ENCODE measurements around the gene KRTAP10-11.
"Not testable (repeated sequence)": the region's sequence is repeated elsewhere in the genome, so short reads cannot be mapped to it uniquely, and the experiment has no call there.

KRTAP10-11 gene

GRCh38 chr21:44671911-44672310 lies 25.7 kb downstream of the KRTAP10-11 start:
- peaks cover 1% of the 10 kb centered on the region for H3K27me3 ChIP-seq (ENCODE audit: insufficient read depth, low read length)
- peaks cover 8% of the 10 kb centered on the region for H3K9me3 ChIP-seq (ENCODE audit: low read length)
- H3K4me3 ChIP-seq (ENCODE audit: low read length) = no peak overlapping the region
- no peaks in the 10 kb centered on the region for H3K4me1 ChIP-seq (ENCODE audit: insufficient read depth, low read length)
- H3K36me3 ChIP-seq (ENCODE audit: insufficient read depth, low read length) = no peaks in the 10 kb centered on the region
- no peak overlapping the region for H2AFZ ChIP-seq (ENCODE audit: low read depth, low read length)

- Histone ChIP-seq H3K9me3 (ENCODE audit: low read length) (no peaks in the 10 kb centered on the region), H3K27me3 (ENCODE audit: insufficient read depth, low read length) (peaks cover 8% of the 10 kb centered on the region), H3K4me1 (ENCODE audit: insufficient read depth, low read length) (no peaks in the 10 kb centered on the region)
Observed at GRCh38 chr21:44677881-44678280, 31.7 kb downstream of the KRTAP10-11 start.

GRCh38 chr21:44681152-44681551 lies 34.9 kb downstream of the KRTAP10-11 start:
- Histone ChIP-seq H2AFZ (ENCODE audit: low read depth, low read length) (no peak overlapping the region), H3K27me3 (ENCODE audit: insufficient read depth, low read length) (peaks cover 10% of the 10 kb centered on the region), H3K4me3 (ENCODE audit: low read length) (no peak overlapping the region), H3K36me3 (ENCODE audit: insufficient read depth, low read length) (no peaks in the 10 kb centered on the region), H3K9me3 (ENCODE audit: low read length) (peaks cover 2% of the 10 kb centered on the region), H3K4me1 (ENCODE audit: insufficient read depth, low read length) (peaks cover 1% of the 10 kb centered on the region)

More at GRCh38 chr21:44677881-44678280, 31.7 kb downstream of the KRTAP10-11 start:
- H3K4me3 ChIP-seq (ENCODE audit: low read length) = no peak overlapping the region
- H2AFZ ChIP-seq (ENCODE audit: low read depth, low read length) = no peak overlapping the region
- no peaks in the 10 kb centered on the region for H3K36me3 ChIP-seq (ENCODE audit: insufficient read depth, low read length)

GRCh38 chr21:44681861-44682579 lies 35.8 kb downstream of the KRTAP10-11 start, which contains the start of gene KRTAP12-1:
Gene KRTAP12-1, minus strand, starts transcription at chr21:44682163. Its CDS starts 40 bp downstream, at chr21:44682123.
- Histone ChIP-seq H2AFZ (ENCODE audit: low read depth, low read length) (no peak within 1 kb of the TSS), H3K9me3 (ENCODE audit: low read length) (peaks cover 2% of the 10 kb centered on the region), H3K4me1 (ENCODE audit: insufficient read depth, low read length) (peaks cover 8% of the 10 kb centered on the region), H3K4me3 (ENCODE audit: low read length) (no peak within 1 kb of the TSS), H3K27me3 (ENCODE audit: insufficient read depth, low read length) (peaks cover 8% of the 10 kb centered on the region), H3K36me3 (ENCODE audit: insufficient read depth, low read length) (no peaks in the 10 kb centered on the region)

GRCh38 chr21:44682580-44683151 lies 36.5 kb downstream of the KRTAP10-11 start:
- Histone ChIP-seq H3K4me3 (ENCODE audit: low read length) (no peak overlapping the region), H3K9me3 (ENCODE audit: low read length) (peaks cover 2% of the 10 kb centered on the region), H3K36me3 (ENCODE audit: insufficient read depth, low read length) (no peaks in the 10 kb centered on the region), H2AFZ (ENCODE audit: low read depth, low read length) (no peak overlapping the region), H3K4me1 (ENCODE audit: insufficient read depth, low read length) (peaks cover 8% of the 10 kb centered on the region), H3K27me3 (ENCODE audit: insufficient read depth, low read length) (peaks cover 7% of the 10 kb centered on the region)

GRCh38 chr21:44684077-44684476 lies 37.9 kb downstream of the KRTAP10-11 start:
- H3K9me3 ChIP-seq (ENCODE audit: low read length) = peaks cover 2% of the 10 kb centered on the region
- no peak overlapping the region for H3K4me3 ChIP-seq (ENCODE audit: low read length)
- H3K36me3 ChIP-seq (ENCODE audit: insufficient read depth, low read length) = no peaks in the 10 kb centered on the region
- H3K27me3 ChIP-seq (ENCODE audit: insufficient read depth, low read length) = peaks cover 8% of the 10 kb centered on the region
- H2AFZ ChIP-seq (ENCODE audit: low read depth, low read length) = no peak overlapping the region
- peaks cover 8% of the 10 kb centered on the region for H3K4me1 ChIP-seq (ENCODE audit: insufficient read depth, low read length)

- H3K36me3 ChIP-seq (ENCODE audit: insufficient read depth, low read length) = no peaks in the 10 kb centered on the region
- peaks cover 2% of the 10 kb centered on the region for H3K9me3 ChIP-seq (ENCODE audit: low read length)
- H3K4me1 ChIP-seq (ENCODE audit: insufficient read depth, low read length) = peaks cover 8% of the 10 kb centered on the region
- peaks cover 8% of the 10 kb centered on the region for H3K27me3 ChIP-seq (ENCODE audit: insufficient read depth, low read length)
- H3K4me3 ChIP-seq (ENCODE audit: low read length) = no peak overlapping the region
- no peak overlapping the region for H2AFZ ChIP-seq (ENCODE audit: low read depth, low read length)
Observed at GRCh38 chr21:44684483-44684882, 38.3 kb downstream of the KRTAP10-11 start.

- H3K4me1 ChIP-seq (ENCODE audit: insufficient read depth, low read length); H2AFZ ChIP-seq (ENCODE audit: low read depth, low read length); H3K9me3 ChIP-seq (ENCODE audit: low read length); H3K4me3 ChIP-seq (ENCODE audit: low read length); H3K36me3 ChIP-seq (ENCODE audit: insufficient read depth, low read length): not testable (repeated sequence)
- H3K27me3 ChIP-seq (ENCODE audit: insufficient read depth, low read length) = peaks cover 11% of the 10 kb centered on the region
Observed at GRCh38 chr21:44685050-44685449, 38.8 kb downstream of the KRTAP10-11 start.

GRCh38 chr21:44686000-44686781 lies 40.0 kb downstream of the KRTAP10-11 start:
- no peaks in the 10 kb centered on the region for H3K36me3 ChIP-seq (ENCODE audit: insufficient read depth, low read length)
- peaks cover 2% of the 10 kb centered on the region for H3K9me3 ChIP-seq (ENCODE audit: low read length)
- H3K4me3 ChIP-seq (ENCODE audit: low read length) = no peak overlapping the region
- peaks cover 11% of the 10 kb centered on the region for H3K27me3 ChIP-seq (ENCODE audit: insufficient read depth, low read length)
- no peak overlapping the region for H2AFZ ChIP-seq (ENCODE audit: low read depth, low read length)
- peaks cover 8% of the 10 kb centered on the region for H3K4me1 ChIP-seq (ENCODE audit: insufficient read depth, low read length)

- no peak overlapping the region for H2AFZ ChIP-seq (ENCODE audit: low read depth, low read length)
- no peaks in the 10 kb centered on the region for H3K36me3 ChIP-seq (ENCODE audit: insufficient read depth, low read length)
- H3K9me3 ChIP-seq (ENCODE audit: low read length) = peaks cover 2% of the 10 kb centered on the region
- H3K27me3 ChIP-seq (ENCODE audit: insufficient read depth, low read length) = peaks cover 10% of the 10 kb centered on the region
- H3K4me1 ChIP-seq (ENCODE audit: insufficient read depth, low read length) = peaks cover 8% of the 10 kb centered on the region
- H3K4me3 ChIP-seq (ENCODE audit: low read length) = no peak overlapping the region
Observed at GRCh38 chr21:44686843-44687561, 40.8 kb downstream of the KRTAP10-11 start.

GRCh38 chr21:44687671-44688070 lies 41.5 kb downstream of the KRTAP10-11 start:
- Histone ChIP-seq H2AFZ (ENCODE audit: low read depth, low read length) (no peak overlapping the region), H3K36me3 (ENCODE audit: insufficient read depth, low read length) (no peaks in the 10 kb centered on the region)

GRCh38 chr21:44689740-44690139 lies 43.5 kb downstream of the KRTAP10-11 start:
- H3K4me3 ChIP-seq (ENCODE audit: low read length); H3K27me3 ChIP-seq (ENCODE audit: insufficient read depth, low read length); H3K4me1 ChIP-seq (ENCODE audit: insufficient read depth, low read length); H3K9me3 ChIP-seq (ENCODE audit: low read length); H2AFZ ChIP-seq (ENCODE audit: low read depth, low read length); H3K36me3 ChIP-seq (ENCODE audit: insufficient read depth, low read length): not testable (repeated sequence)

More at GRCh38 chr21:44687671-44688070, 41.5 kb downstream of the KRTAP10-11 start:
- Histone ChIP-seq H3K9me3 (ENCODE audit: low read length) (peaks cover 2% of the 10 kb centered on the region), H3K27me3 (ENCODE audit: insufficient read depth, low read length) (peaks cover 6% of the 10 kb centered on the region), H3K4me1 (ENCODE audit: insufficient read depth, low read length) (peaks cover 8% of the 10 kb centered on the region), H3K4me3 (ENCODE audit: low read length) (no peak overlapping the region)
